Ramos (cell line): ENCODE data around the gene SH3GL2.

ENCODE experiments used
- in situ Hi-C: fragments of 300-500 bp; cut with MboI; formaldehyde crosslinking; loops from one replicate; pipeline ENCODE4 v1.14.3; 2022; ENCODE audit warnings: low sequenced_read_pairs; ENCODE audit not compliant: unreplicated experiment

Gene SH3GL2

DNA sequence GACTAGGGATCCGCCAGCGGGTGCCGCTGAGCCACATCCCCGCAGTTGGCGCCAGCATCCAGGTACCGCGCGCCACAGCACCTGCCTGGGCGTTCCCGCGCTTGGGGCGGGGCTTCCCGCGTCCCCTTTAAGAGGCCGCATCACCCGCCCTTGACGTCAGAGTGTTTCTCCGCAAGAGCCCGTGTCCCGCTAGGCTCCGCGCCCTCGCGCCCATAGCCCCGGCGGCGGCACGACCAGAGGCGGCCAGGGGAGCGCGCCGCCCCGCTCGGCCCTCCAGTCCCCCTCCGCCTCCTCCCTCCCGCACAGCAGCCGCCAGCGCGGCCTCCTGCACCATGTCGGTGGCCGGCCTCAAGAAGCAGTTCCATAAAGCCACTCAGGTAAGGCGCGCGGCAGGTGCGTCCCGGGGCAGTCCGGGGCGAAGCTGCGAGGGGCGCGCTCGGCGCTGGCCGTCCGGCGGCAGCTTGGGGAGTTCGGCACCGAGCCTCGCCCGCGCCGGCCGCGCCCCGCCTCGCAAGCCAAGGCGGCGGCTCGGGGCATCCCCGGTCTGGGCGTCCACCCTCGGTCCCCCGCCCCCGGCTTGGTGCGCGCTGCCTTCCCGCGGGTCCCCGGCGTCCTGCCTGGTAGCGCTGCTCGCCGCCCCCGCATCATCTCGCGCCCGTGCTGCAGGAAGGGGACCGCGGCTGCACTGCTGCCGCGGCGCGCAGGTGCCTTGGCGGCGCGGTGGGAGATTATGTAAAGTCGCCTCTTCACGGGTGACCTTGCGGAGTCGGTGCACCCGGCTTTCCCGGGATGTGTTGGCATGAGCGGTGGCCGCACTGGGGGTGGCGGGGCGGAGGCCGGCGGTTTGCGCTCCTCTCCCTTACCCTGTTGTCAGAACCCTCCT, at the start of gene SH3GL2:
SH3GL2 (plus strand) TSS at position 156 of the 883 bp plus-strand sequence.
- in situ Hi-C loops, result no loop called here

DNA sequence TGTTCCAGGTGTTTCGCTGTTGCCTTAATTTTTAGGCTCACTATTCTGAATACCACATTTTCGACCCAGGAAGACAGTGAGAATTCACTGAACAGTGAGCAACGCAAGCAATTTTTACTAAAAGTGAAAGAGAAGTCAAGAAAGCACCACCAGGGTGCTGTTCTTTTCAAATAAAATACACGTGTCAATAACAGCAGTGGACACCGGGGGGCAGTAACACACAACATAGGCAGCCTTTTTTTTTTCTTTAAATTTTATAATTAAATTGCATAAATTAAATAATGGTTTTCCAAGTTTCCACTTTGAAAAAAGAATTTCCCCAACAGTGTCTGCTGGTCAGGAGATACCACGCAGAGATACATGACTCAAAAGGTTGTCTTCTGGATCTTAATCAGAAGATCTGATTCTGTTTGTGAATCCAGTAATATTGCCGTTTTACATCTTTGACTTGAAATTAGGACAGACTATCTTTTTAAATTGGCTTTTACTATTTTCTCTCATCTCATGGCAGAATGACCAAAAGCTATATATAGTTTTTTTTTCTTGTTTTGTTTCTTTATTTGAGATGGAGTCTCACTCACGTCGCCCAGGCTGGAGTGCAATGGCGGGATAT, 47.1 kb upstream of the SH3GL2 start:
- in situ Hi-C loops, result loop anchor here (25.0 kb wide), 1 partner anchor 256 kb away; no protein-coding TSS in a partner anchor

DNA sequence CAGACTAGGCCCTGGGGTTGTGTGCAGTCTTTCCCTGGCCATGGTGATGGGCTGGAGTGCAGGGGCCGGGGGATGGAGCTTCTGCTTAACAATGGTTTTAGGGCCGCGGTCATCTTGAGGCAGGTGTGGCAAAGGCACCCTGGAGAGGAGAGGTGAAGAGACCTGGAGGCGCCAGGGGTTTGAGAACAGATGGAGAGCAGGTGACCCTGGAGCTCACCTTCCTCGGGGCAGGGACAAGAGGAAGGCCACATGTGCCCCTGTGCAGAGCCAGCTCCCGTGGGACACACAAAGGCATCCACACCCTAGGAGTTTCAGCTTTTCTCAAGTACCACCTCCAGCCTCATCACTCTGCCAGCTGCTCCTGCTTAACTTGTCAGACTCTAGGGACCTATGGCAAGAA, 46.4 kb upstream of the SH3GL2 start:
- in situ Hi-C loops, result loop anchor here (25.0 kb wide), 1 partner anchor 255 kb away; no protein-coding TSS in a partner anchor

DNA sequence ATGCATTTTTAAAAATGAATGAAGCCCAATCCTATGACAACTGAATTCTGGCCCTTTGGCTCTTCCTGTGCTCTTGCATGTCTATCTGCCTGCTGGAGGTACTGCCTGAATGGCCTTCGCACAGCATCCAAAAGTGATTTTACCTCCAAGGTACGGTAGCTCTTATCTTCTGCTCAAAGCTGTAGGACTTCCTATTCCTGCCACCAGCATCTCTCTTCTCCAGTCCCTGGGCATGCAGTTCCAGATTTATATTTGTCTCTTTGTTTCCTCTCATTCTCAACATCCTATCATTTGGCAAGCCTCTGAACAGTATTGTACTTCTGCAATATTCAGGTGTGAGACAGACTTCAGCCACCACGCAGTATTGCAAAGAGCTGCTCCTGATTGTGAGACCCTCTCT, 43.7 kb upstream of the SH3GL2 start:
- in situ Hi-C loops, result loop anchor here (25.0 kb wide), 1 partner anchor 252 kb away; no protein-coding TSS in a partner anchor

DNA sequence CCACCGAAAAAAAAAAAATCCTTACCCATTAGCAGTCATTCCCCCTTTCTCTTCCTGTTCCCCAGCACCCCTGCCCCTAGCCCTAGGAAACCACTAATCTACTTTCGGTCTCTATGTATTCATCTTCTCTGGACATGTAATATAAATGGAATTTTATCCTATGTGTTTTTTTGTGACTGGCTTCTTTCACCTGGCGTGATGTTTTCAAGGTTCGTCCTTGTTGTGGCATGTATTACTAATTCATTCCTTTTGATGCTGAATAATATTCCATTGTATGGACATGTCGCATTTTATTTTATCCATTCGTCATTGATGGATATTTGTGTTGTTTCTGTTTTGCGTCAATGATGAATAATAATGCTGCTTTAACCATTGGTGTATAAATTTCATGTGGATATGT, 42.8 kb upstream of the SH3GL2 start:
- in situ Hi-C loops, result loop anchor here (25.0 kb wide), 1 partner anchor 251 kb away; no protein-coding TSS in a partner anchor

DNA sequence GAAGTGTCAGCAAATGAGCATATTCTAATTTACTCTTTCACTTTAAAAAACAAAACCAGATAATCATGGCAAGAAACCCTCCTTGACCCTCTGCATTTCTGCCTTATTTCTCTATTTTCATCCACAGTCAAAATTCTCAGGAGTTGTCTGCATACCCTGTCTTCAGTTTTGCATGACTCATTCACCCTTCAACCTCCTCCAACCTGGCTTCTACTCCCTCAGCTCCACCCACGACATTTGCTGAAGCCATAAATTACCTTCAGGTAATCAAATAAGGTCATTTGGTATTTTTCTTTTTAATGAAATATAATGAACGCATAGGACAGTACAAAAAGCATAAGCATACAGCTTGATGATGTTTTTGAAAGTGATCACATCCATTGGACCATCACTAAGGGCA, 27.8 kb upstream of the SH3GL2 start:
- in situ Hi-C loops, result no loop called here

DNA sequence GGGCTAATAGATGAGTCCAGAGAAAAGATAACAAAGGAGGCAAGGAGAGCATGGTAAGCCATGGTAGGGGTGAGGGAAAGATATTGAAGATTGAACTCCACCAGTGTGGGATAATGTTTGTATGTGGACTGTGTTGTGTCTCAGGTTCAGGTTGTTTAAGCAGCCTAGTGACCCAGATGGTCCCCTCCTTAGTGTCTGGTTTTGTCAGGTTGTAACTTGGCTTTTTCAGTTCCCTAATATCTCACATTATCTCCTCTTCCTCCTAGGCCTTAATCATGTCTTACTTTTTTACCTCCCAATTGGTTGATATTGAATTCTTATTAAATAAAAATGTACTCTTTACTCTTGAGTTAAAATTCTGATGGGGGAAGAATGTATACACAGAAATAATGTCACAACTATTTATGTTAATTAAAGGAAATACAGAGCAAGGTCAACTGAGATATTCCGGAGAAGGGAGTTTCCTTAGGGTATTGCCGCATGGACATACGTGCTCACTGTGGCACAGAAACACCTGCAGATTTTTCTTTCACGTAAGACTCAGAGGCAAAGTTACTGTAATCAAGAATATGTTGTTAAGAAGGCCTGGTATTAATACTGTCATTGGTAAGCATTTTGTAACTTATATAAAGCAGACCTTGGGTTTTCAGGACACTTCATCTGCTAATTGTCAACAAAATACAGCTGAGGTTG, 23.4 kb upstream of the SH3GL2 start:
- in situ Hi-C loops, result no loop called here

DNA sequence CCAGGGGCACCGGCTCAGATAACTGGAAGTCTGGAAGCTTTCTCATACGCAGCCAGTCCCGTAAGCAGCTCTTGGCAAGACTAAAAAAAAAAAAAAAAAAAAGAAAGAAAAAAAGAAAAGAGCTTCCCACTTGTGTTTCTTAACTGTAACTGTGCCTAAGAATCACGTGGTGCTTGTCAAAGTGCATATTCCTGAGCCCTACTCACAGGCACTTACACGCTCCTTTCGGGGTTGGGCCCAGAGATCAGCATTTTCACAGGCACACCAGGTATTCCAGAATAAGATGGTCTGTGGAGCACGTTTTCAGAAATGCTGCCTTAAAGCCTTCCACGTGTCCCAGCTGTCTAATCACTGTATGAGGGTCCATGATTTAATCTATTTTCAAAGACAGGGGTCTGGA, 22.6 kb upstream of the SH3GL2 start:
- in situ Hi-C loops, result no loop called here

DNA sequence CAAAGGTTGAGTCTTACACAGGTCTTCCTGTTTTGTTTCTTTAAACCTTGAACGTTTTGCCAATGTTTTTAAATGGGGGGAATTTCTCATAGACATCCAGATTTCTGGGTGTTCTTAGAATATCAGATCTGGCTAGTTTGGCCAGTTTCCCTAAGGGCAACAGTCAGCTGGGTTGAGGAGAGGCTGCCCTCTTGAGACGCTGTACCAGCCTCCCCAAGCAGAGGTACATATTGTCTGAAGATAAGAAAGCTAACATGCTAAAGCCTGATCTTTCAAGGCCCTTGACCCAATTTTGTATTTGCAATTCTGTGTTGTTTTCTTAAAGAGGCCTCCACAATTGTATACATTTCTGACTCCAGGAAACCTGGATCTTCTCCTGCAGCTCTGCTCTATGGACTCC, 21.9 kb upstream of the SH3GL2 start:
- in situ Hi-C loops, result no loop called here

DNA sequence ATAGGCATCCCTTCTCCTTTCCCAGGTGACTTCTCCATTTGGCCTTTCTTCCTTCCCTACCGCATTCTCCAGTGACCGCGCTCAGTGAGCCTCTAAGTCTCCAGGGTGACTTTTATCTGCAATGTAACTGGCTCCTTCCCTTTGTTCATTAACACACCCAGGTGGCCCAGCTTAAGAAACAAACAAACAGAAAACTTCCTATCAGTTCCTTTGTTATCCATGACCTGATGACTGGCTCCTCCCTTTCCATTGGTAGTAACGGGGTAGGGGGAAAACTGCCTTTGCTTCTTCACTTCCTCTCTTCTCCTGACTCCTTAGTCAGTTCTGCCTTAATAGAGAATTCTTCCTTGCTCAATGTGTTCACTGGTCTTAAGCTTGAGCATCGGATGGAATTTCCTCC, 7.0 kb upstream of the SH3GL2 start:
- in situ Hi-C loops, result no loop called here

DNA sequence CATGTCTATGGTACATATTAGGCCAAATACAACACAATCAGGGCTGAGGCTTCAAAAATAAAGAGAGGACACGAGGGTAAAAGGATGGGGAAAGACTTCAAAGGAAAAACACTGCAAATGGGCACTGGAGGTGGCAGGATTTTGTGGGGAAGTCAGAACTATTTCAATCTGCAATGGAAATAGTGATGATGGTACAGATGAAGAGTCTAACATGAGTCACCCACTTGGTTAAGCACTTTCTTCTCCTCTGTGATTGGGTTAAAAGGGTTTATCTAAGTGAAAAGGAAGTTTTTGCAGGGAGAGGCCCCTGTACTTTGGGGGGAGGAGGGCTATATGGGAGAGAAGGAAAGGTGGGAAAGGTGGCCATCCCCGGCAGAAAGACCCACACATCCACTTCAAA, 4.5 kb upstream of the SH3GL2 start:
- in situ Hi-C loops, result no loop called here

DNA sequence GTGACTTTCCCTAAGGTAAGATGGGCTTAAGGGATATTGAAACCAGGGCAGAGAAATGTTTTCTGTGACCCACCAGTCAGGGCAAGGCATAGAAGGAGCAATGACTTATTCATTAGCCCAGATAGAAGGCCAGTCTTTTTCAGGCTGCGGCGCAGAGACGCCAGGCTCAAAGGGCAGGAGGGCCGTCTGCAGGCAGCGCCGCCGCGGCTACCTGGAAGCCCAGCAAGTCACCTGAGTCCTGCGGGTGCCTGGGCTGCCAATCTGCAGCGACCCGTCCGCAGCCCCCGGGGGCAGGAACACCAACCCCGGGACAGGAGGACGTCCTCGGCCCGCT, 322 bp upstream of the SH3GL2 start:
- in situ Hi-C loops, result no loop called here

DNA sequence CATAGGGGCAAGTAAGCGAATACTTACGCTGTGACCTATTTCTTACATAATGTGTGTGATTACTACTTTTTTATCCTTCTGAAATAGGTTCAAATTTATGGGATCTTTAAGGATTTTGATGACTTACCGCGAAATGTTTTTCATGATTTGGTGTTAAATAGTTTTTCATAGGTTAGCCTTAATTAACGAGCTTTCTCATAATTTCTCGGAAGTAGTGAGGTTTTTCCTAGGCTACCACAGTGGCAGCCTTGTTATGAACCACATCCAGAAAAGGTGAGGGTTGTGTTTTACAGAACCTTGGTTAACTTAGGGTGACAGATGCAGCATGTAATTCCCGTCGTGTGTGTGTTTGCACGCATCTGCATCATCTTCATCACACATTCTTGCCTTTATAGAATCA, 1.3 kb downstream of the SH3GL2 start:
- in situ Hi-C loops, result no loop called here

DNA sequence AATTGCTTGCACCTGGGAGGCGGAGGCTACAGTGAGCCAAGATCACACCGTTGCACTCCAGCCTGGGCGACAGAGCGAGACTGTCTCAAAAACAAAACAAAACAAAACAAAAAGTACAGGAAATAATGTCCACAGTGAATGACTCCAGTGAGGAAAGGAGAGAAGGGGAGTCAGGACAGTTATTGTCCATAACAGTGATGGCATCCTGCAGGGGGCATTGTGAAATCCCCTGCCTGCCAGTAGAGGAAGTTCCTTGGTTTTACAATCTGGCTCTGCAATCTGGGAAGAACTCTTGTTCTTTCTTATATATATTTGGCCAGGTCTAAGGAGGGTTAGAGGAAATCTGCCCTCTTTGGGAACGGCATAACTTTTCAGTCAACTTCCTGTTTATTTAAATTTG, 8.2 kb downstream of the SH3GL2 start:
- in situ Hi-C loops, result no loop called here

DNA sequence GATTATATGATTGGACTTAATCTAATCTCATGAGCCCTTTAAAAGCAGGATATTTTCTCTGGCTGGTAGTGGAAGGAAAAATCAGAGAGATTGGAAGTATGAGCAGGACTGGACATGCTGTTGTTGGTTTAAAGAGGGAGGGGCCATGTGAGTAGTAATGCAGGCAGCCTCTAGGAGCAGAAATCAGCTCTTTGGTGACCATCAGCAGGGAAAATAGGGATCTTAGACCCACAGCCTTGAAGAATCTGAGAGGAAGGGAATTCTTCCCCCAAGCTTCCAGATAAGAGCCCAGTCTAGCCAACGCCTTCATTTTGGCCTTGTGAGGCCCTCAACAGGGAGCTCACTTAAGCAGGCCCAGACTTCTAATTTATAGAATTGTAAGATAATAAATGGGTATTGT, 9.5 kb downstream of the SH3GL2 start:
- in situ Hi-C loops, result no loop called here

DNA sequence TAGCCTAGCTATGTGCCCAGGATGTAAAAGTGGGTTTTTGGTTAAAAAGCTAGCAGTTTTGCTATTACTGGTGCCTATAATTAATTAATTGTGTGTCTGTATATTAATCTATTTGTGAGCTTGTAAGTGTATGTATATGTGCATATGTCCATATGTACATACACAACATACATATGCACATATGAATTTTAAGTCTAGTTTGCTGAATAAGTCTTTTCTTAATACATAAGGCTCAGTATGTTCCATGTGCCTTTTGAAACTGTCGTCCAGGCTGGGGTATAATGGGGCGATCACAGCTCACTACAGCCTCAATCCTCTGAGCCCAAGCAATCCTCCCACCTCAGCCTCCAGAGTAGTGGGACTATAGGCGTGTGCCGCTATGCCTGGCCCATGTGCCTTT, 10.1 kb downstream of the SH3GL2 start:
- in situ Hi-C loops, result no loop called here

DNA sequence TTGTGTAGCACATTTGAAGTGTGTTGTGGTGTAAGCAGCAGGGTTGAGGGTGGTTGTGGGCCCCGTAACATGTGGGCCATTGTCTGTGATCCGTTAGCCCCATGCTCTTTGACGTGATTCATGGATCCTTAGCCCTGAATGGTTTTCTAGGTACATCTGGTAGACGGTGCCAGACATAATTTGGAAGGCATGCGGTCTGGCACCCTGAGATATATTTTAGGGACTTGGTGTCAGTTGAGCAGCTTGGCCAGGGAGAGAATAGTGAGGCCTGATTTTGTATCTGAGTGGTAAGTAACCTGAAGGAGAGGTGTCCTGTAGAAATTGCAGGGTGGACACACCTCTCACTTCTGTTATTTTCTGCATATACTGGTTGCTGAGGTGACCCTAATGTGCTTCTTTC, 10.9 kb downstream of the SH3GL2 start:
- in situ Hi-C loops, result no loop called here

DNA sequence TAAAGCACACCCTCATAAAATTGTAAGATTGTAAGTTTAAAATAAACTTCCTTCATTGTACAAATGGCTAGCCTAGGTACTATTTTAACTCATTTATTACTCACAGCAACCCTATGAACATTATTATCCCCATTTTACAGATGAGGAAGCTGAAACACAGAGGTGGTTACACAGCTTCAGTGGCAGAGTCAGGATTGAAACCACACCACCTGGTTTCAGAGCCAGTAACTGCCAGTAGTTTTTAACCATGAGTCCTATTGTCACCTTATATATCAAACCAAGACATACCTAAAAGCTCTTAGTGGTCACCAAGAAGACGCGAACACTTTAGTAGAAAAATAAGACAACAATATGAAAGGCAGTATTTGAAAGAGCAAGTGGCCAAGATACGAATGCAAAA, 16.1 kb downstream of the SH3GL2 start:
- in situ Hi-C loops, result no loop called here

DNA sequence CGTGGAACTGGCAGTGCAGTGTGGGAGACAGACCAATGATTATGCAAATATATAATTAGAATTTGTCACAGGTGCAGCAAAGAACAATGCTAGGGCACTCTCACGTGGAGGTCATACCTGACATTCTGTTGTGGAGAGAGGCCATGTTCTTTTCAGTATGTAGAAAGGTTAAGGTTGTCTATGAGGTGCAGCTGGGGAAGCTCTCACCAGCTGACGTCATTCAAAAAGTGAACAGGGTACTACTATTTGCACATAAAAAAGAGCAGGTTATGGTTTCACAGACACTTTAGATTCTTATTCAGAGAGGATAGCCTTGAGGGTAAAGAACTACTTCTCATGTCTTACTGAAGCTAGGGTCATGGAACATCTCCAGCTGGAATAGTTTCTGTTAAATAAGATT, 19.1 kb downstream of the SH3GL2 start:
- in situ Hi-C loops, result no loop called here

DNA sequence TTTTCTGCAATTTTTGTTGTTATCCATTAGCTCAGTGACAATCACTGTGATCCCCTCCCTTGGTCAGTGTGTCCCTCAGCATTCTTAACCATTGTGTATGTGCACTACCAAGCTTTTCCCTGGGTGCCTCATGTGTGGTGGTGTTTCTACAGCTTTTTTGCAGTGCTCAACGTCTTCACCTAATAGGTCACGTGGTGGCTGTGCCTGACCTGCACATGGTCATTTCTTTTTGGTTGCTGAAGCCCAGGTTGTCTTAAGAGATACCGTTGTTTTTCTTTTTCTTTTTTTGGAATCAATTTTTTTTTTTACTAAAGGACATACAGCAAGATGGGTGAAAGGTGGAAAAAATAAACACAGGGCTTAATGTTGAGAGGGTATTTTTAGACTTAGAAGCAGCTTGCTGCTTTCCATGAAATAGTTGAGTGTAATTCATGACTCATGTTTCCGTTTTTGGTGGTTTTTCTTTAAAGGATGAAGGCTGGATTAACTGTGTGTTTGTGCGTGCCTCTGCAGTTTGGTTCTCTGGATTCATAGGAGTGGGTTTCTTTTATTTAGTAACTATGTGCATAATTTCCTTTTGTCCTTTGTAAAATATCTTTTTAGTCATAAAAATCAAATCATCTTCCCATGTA, 22.2 kb downstream of the SH3GL2 start:
- in situ Hi-C loops, result no loop called here

DNA sequence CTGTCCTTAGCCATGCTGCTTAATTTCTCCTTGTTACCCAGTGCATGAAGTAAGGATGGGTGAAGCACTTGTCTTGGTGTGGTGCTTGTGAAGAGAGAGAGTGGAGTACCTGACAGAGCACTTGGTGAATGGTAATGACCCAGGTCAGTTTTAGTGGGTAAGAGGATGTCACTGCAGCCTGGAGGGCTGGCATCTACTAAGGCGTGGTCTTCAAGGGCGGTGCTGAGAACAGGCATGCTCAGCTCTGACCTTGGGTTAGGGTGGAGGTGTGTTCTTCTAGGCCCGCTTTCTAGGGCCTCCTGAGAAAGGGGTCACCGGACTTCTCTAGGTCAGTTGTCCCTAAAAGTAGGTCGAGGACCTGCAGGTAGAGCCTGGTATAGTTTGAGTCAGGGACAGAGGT, 25.7 kb downstream of the SH3GL2 start:
- in situ Hi-C loops, result no loop called here
